Activated CD4-positive, alpha-beta T cell treated with anti-CD3 and anti-CD28 coated beads, Interleukin-2, amount 50 U/mL, for 1 hour (primary cell): ENCODE results near the gene TMEM217.

Experiments used
- DNase-seq: peaks from one replicate; pipeline ENCODE4 v3.0.0-alpha.2; 2020

TMEM217 gene

DNA sequence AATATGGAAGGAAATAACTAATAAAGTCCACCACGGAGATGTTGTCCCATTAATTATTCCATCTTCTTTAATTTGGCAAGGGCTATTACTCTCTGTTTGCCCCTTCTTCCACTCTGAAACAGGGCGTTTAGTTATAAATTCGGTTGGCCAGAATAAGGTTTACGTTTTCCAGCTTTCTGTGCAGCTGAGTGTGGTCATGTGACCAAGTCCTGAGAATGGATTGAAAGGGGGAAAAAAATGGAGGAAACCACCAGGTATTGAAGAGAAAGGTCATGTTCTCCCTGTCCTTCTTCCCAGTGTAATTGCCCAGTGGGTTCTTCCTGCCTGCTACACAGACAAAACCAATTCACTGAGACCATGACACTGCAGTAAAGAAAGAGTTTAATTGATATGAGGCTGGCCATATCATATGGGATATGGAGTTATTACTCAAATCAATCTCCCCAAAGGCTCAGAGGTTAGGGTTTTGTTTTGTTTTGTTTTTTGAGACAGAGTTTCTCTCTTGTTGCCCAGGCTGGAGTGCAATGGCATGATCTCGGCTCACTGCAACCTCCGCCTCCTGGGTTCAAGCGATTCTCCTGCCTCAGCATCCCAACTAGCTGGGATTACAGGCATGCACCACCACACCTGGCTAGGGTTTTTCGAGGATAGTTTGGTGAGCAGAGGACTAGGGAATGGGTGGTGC lies 14.7 kb downstream of the TMEM217 start:
- DNase-seq, result no peak

- DNase-seq, result no peak
Observed at GRCh38 chr6:37242429-37243052, 15.4 kb downstream of the TMEM217 start.

- DNase-seq, result no peak
Observed at GRCh38 chr6:37241775-37242428, 16.0 kb downstream of the TMEM217 start.

- DNase-seq, result no peak
Observed at GRCh38 chr6:37241131-37241530, 16.8 kb downstream of the TMEM217 start.

- peak; percentile 35 for DNase-seq
Observed at GRCh38 chr6:37239950-37240713, 17.8 kb downstream of the TMEM217 start.

DNA sequence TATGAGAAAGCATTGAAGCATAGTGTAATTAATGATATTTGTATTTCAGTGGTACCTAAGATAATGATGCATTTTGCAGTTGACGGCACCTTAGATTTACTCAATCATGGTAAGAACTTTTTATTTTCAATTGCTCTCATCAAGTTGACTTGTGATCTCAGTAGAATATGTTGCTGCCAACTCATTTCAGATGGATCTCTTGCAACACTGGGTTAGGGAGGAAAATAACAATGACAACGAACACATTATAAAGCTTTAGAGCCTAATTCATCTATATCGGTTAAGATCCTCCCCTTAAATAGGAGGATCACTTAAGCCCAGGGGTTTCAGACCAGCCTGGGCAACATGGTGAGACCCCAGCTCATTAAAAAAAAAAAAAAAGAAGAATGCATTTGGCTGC lies 18.4 kb downstream of the TMEM217 start:
- no peak for DNase-seq

GRCh38 chr6:37238381-37238780 lies 19.6 kb downstream of the TMEM217 start:
- no peak for DNase-seq

DNA sequence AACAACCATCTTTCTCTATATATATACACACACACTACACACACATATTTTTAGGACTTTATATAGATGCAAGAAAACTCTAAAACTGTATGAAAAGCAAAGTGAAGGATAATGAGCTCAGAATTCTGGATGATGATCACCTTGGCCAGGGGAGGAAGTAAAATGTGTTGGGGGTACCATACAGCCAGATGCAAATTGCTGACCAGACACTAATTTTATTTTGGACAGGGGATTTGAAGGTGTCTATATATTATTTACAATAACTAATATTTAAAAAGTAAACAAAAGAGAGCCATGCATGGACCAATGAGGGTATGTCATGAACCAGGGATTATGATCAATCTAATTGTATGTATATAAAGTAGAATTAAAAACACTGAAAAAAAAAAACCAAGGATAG lies 20.2 kb downstream of the TMEM217 start:
- DNase-seq, result no peak

DNA sequence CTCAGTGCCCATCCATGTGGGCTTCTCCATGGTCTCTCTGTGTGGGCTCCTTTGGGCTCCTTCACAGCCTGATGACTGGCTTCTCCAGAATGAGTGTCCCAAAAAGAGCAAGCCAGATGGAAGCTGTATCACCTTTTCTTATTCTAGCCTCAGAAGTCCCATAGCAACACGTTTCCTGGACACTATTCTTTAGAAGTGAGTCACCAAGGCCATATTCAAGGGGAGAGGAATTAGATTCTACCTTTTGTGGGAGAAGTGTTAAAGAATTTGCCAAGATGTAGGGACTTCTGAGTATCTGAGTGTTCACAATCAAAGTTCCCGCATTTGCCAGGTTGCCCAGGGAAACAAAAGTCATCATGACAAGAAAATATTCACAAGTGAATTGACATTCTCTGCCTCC lies 21.0 kb downstream of the TMEM217 start:
- no peak for DNase-seq

- DNase-seq, result no peak
Observed at GRCh38 chr6:37233541-37233940, 24.4 kb downstream of the TMEM217 start.

DNA sequence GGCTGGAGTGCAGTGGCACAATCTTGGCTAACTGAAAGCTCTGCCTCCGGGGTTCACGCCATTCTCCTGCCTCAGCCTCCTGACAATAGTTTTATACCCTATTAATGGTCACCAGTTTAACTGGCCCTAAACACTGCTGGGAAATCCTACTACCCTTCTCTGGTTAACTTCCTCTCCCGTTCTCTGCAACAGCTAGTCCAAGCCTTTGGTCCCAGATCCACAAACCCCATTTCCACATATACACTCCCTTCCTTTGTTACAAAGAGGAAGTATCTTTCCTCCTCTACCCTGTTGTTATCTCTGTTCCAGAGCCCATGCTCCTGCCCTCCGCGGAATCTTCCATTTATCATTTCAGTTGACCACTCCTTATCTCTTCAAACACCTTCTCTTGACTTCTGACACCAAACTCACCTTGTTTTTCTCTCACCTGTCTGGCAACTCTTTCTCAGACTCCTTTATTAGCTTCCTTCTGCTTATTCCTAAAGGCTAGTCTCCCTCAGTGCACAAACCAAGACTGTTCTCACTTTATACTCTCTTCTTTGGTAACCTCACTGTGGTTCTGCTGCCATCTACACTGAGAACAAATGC lies 25.4 kb downstream of the TMEM217 start:
- DNase-seq, result no peak

DNA sequence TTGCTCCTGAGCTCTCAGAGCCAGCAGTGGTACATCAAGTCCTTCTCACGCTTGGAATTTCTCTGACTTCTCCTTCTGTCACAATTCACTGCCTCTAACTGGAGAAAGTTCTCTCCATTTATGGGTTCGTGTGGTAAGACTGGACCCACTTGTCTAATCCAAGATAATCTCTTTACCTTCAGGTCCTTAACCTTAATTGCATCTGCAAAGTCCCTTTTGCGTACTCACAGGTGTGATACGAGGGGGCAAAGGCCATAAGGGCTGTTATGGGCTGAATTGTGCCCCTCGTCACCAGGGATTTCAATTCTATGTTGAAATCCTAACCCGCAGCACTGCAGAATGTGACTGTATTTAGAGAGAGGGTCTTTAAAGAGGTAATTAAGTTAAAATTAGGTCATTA lies 27.8 kb downstream of the TMEM217 start:
- no peak for DNase-seq

- DNase-seq, result no peak
Observed at GRCh38 chr6:37225350-37226169, 32.4 kb downstream of the TMEM217 start.

- DNase-seq, result no peak
Observed at GRCh38 chr6:37222992-37223391, 35.0 kb downstream of the TMEM217 start.

DNA sequence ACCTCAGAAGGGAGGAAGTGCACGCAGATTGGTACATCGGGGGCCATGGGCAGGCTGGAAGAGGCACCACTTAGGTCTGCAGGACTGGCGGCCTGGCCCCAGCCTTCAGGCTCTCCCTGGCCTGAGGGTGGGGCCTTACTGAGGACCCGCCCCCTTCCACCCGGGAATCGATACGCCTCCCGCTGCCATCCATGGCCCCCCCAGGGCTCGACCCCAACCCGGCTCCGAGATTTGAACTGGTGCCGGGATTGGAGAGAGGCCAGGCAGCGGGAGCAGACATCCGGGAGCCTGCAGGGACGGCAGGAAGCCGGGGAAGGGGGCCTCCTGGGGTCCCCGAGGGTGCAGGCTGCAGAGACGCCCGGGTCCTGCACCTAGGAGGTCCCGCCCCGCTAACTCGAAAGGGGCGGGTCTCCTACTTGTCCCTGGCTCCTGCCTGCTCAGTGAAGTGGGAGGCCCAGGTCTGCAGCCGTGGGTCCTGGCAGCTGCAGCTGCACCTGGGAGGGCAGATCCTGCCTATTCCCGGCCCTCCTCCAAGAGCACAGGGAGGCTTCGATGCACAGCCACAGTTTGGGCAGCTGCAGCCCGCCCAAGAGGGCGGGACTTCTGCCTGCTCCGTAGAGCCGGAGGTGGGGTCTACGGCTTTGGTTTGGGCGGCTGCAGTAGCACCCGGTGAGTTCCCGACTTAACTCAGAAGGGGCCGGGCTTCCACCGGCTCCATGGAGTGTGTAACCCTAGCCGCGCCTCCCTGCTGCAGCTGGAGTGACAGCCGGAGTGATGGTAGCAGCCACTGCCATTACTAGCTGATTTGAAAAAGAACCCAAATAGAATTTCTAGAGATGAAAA lies 35.6 kb downstream of the TMEM217 start:
- DNase-seq, result peak; percentile 57

DNA sequence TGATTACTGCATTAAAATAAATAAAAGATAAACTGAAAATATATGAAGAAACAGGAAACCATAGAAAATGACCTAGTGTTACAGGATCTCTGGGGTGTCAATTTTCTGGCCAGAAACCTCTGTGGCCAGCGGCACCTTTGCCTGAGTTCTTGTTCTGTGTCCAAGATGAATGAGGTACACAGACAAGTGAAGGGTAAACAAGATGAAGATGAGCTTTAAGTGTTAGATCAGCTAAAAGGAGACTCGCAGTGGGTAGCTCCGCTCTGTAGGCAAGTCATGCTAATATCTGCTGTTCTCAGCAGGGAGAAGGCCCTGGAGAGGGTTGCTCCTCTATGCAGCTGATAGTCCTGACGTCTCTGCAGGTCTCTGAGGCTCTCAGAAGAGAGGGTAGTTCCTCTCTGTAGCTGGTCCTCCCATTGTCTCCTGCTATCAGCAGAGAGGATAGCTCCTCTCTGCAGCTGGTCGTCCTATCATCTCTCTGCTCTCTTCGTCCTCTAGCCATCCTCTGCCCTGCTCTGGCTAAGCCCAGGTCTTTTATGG lies 36.3 kb downstream of the TMEM217 start:
- DNase-seq, result no peak

GRCh38 chr6:37218511-37218910 lies 39.4 kb downstream of the TMEM217 start:
- DNase-seq, result no peak

- DNase-seq, result no peak
Observed at GRCh38 chr6:37218061-37218460, 39.9 kb downstream of the TMEM217 start.

DNA sequence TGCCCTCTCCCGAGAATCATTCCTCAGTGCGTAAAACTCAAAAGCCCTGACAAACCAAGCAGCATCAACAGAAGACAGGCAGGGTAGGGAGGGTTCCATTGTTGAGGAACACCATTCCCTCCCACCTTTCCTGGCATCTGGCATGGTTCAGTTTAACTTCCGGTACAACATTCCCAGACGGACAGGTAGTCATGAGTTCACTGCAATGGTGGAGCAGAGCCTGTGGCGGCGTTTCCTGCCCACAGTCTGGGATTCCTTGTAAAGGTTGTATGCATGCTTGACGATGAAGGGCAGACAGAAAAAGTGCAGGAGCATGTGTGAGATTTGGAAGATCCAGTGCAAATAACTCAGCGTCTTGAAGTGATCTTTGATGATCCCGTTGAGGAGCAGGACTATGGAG lies 45.7 kb downstream of the TMEM217 start:
- DNase-seq, result no peak

GRCh38 chr6:37210313-37210968 lies 47.5 kb downstream of the TMEM217 start:
- DNase-seq, result peak; percentile 72
